Peyer's patch (tissue), 4 donors: Measurements from ENCODE around the gene PIGBOS1.

ENCODE experiments used
- POLR2A ChIP-seq, 2 donors: fragments of 450-650 bp; IDR thresholded peaks; one replicate each; pipeline ENCODE4 v1.5.1; 2017; ENCODE audit warnings: antibody characterized with exemption in 2 of 2, mild to moderate bottlenecking in 2 of 2, moderate library complexity in 2 of 2
- TF ChIP-seq, protein P1 (sequence below), 6 experiments: fragments of 450-650 bp in 4 of 6; fragments of 200-600 bp in 2 of 6; sonication (generic) in 1 of 6; IDR thresholded peaks; one replicate each; pipeline ENCODE4 v1.5.1; 2017 to 2019; ENCODE audit warnings: antibody characterized with exemption in 6 of 6, mild to moderate bottlenecking in 3 of 6, moderate library complexity in 1 of 6

DNA sequence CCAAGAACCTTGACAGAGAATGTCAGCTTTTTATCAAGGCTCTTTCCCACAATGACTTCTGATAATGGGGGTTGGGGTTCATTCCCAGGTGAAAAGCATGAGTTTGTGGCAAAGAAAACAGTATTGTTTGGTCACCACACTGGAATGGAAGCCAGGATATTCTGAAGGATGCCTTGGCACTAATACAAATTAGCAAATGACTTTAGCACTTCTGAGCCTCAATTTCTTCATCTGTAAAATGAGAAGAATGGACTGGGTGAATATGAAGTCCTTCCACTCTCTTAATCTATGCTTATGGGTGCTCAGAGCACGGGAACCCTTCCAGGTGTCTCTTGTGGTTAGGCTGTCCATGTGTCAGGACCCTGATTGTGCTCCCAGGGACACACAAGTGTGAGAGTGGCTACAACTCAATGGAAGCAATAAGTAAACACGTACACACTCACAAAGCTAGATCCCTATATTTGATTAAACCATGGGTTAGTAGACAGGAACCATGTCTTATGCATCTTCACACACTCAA is 50.7 kb downstream of the PIGBOS1 start:
- TF ChIP-seq, protein P1, sequence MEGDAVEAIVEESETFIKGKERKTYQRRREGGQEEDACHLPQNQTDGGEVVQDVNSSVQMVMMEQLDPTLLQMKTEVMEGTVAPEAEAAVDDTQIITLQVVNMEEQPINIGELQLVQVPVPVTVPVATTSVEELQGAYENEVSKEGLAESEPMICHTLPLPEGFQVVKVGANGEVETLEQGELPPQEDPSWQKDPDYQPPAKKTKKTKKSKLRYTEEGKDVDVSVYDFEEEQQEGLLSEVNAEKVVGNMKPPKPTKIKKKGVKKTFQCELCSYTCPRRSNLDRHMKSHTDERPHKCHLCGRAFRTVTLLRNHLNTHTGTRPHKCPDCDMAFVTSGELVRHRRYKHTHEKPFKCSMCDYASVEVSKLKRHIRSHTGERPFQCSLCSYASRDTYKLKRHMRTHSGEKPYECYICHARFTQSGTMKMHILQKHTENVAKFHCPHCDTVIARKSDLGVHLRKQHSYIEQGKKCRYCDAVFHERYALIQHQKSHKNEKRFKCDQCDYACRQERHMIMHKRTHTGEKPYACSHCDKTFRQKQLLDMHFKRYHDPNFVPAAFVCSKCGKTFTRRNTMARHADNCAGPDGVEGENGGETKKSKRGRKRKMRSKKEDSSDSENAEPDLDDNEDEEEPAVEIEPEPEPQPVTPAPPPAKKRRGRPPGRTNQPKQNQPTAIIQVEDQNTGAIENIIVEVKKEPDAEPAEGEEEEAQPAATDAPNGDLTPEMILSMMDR (IDR thresholded peaks at IDR 0.05): no peak
- TF ChIP-seq POLR2A (IDR thresholded peaks at IDR 0.05): no peak
